K562 (cell line): ENCODE measurements around the gene AGPAT4. TPM values are rescaled to one million over a fixed set of nuclear protein-coding genes. Genes with fewer than 3 reads are reported as not detected.

Source experiments
- ATF4 ChIP-seq: fragments of 450-650 bp; formaldehyde crosslinking; IDR thresholded peaks from 2 replicates; pipeline ENCODE4 v1.4.0; 2022; ENCODE audit warnings: mild to moderate bottlenecking, moderate library complexity
- CHAMP1 ChIP-seq: fragments of 450-650 bp; IDR thresholded peaks from 2 replicates; pipeline ENCODE4 v1.6.1; 2016; ENCODE audit warnings: mild to moderate bottlenecking
- GABPB1 ChIP-seq: sonication (generic); formaldehyde crosslinking; IDR thresholded peaks from 2 replicates; pipeline ENCODE4 v1.8.0; 2022; ENCODE audit warnings: mild to moderate bottlenecking, missing genetic modification reagents
- GATA2 ChIP-seq: sonication (generic); formaldehyde crosslinking; IDR thresholded peaks from 2 replicates; pipeline ENCODE4 v1.4.0; 2020; ENCODE audit warnings: mild to moderate bottlenecking, missing genetic modification reagents
- HDAC6 ChIP-seq: IDR thresholded peaks from 2 replicates; pipeline ENCODE4 v1.6.1; 2012; ENCODE audit warnings: low read depth, mild to moderate bottlenecking, control low read depth, inconsistent platforms, low read length, moderate library complexity
- HMGN3 ChIP-seq: IDR thresholded peaks from 2 replicates; pipeline ENCODE4 v1.6.1; 2011; ENCODE audit warnings: borderline replicate concordance, low read depth, mild to moderate bottlenecking, mixed read lengths, low read length; ENCODE audit not compliant: insufficient read length; ENCODE audit errors: extremely low read depth
- MEF2A ChIP-seq: IDR thresholded peaks from 2 replicates; pipeline ENCODE4 v1.6.1; 2011; ENCODE audit warnings: low read depth, mild to moderate bottlenecking, low read length, moderate library complexity; ENCODE audit not compliant: control insufficient read depth
- MEIS2 ChIP-seq: fragments of 450-650 bp; IDR thresholded peaks from 2 replicates; pipeline ENCODE4 v1.6.1; 2014; ENCODE audit warnings: mild to moderate bottlenecking; ENCODE audit not compliant: partially characterized antibody
- PML ChIP-seq: IDR thresholded peaks from 2 replicates; pipeline ENCODE4 v1.6.1; 2012; ENCODE audit warnings: low read length, inconsistent platforms
- PRPF4 ChIP-seq: fragments of 200-400 bp; formaldehyde crosslinking; IDR thresholded peaks from one replicate; pipeline ENCODE4 v1.6.1; 2017; ENCODE audit warnings: low read length, low read depth, mild to moderate bottlenecking; ENCODE audit not compliant: insufficient read depth, poor library complexity, severe bottlenecking
- RBM34 ChIP-seq: fragments of 200-400 bp; formaldehyde crosslinking; IDR thresholded peaks from 2 replicates; pipeline ENCODE4 v1.6.1; 2018; ENCODE audit warnings: low read length, borderline replicate concordance; ENCODE audit not compliant: insufficient read depth
- SIN3B ChIP-seq: fragments of 450-650 bp; IDR thresholded peaks from 2 replicates; pipeline ENCODE4 v1.6.1; 2017; ENCODE audit warnings: low read depth, mild to moderate bottlenecking, moderate library complexity
- U2AF2 ChIP-seq: fragments of 200-400 bp; formaldehyde crosslinking; optimal IDR thresholded peaks from 2 replicates; pipeline ENCODE3; 2017; ENCODE audit warnings: low read depth, mild to moderate bottlenecking, low read length
- ZBTB7A ChIP-seq: IDR thresholded peaks from 2 replicates; pipeline ENCODE4 v1.6.1; 2011; ENCODE audit warnings: low read depth, mild to moderate bottlenecking, low read length, moderate library complexity, borderline replicate concordance; ENCODE audit not compliant: control insufficient read depth
- ZFP30 ChIP-seq: fragments of 250-450 bp; sonication (Bioruptor Pico); IDR thresholded peaks from 2 replicates; pipeline ENCODE4 v1.8.0; 2022; ENCODE audit warnings: moderate library complexity, mild to moderate bottlenecking, inconsistent platforms, borderline replicate concordance
- ZKSCAN1 ChIP-seq: fragments of 150-350 bp; IDR thresholded peaks from 2 replicates; pipeline ENCODE4 v1.6.1; 2016; ENCODE audit warnings: low read depth, low read length
- ZNF143 ChIP-seq: sonication (generic); formaldehyde crosslinking; IDR thresholded peaks from 2 replicates; pipeline ENCODE4 v1.9.0; 2022; ENCODE audit warnings: mild to moderate bottlenecking, missing genetic modification reagents
- ZNF23 ChIP-seq: fragments of 250-450 bp; sonication (Bioruptor Pico); IDR thresholded peaks from 2 replicates; pipeline ENCODE4 v1.4.0; 2020; ENCODE audit warnings: mild to moderate bottlenecking
- ZNF3 ChIP-seq: fragments of 250-450 bp; sonication (Bioruptor Pico); IDR thresholded peaks from 2 replicates; pipeline ENCODE4 v1.5.0; 2021; ENCODE audit warnings: mild to moderate bottlenecking, moderate library complexity
- ZNF695 ChIP-seq: fragments of 450-650 bp; formaldehyde crosslinking; IDR thresholded peaks from 2 replicates; pipeline ENCODE4 v1.4.0; 2020; ENCODE audit warnings: mild to moderate bottlenecking, moderate library complexity
- polyA plus RNA-seq, 8 experiments: library from polyadenylated mRNA; depleted of rRNA in 4 of 8; stranded (reverse) in 5 of 8; unstranded in 3 of 8; fragments of >200 nt; fragmentation: Nextera tagmentation in 2 of 8; fragmentation: Illumina TruSeq in 1 of 8; extraction: Ambion mirVana in 2 of 8; extraction: Trizol in 1 of 8; gene quantifications; 2 replicates each; pipeline versions ENCODE4 v1.2.1 to v1.2.3, GENCODE V29; 2011 to 2014; ENCODE audit warnings: inconsistent platforms in 1 of 8, missing spikeins in 1 of 8
- total RNA-seq, 7 experiments: library from RNA; depleted of rRNA in 6 of 7; stranded (reverse); fragments of >200 nt in 6 of 7; fragmentation: Illumina TruSeq in 2 of 7; extraction: Trizol in 2 of 7; gene quantifications; 2 replicates each; pipeline versions ENCODE4 v1.2.1 to v1.2.3, GENCODE V29; 2011 to 2021; ENCODE audit warnings: low replicate concordance in 1 of 7
- TF ChIP-seq, protein P1 (sequence below): fragments of 250-450 bp; sonication (Bioruptor Pico); IDR thresholded peaks from 2 replicates; pipeline ENCODE4 v1.8.0; 2022; ENCODE audit warnings: moderate library complexity, mild to moderate bottlenecking, inconsistent platforms
- TF ChIP-seq, protein P2 (sequence below): fragments of 450-650 bp; formaldehyde crosslinking; conservative IDR thresholded peaks from 2 replicates; pipeline ENCODE4 v1.4.0; 2022; ENCODE audit warnings: mild to moderate bottlenecking, missing genetic modification characterization
- TF ChIP-seq, protein P3 (sequence below): sonication (generic); formaldehyde crosslinking; IDR thresholded peaks from 2 replicates; pipeline ENCODE4 v1.9.0; 2022; ENCODE audit warnings: mild to moderate bottlenecking, missing genetic modification reagents

AGPAT4 gene
- total and polyA plus RNA-seq, 9 of the 15 experiments (the other 6 are each of a cell fraction or from before 2014, with no cell fraction given), result 2.2 to 15.0 (median 5.7) TPM

DNA sequence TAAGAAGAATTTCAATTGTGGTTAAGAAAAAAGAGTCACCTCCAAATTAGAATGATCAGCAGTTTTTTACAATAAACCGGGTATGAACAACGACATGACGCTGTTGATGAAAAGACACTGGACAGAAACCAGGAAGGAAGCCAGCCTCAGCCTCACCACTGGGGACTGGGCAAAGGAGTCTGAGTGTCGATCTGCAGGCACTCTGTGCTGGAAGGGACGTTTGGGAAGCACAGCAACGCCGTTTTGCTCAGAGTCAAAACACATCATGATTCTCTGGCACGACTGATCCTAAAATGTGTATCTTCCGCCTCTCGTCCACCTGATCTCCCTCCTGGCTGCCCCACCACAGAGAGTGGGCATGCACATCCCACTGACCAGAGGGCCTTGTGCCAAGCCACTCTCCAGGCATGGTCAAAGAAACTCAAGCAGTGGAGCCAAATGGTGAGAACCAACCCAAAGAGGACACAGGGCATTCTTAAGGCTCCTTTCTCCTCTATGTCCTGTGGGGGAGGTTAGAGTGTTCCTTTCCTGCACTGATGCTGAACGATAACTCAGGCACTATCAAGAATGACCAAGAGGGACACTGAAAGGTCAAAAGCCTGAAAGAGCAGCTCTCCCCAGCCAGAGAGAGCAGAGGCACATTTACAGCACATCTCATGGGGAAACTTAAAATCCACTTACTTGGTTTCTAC is 68.8 kb downstream of the AGPAT4 start (continued):
- TF ChIP-seq MEF2A (no peak), U2AF2 (no peak), HDAC6 (no peak), ZNF695 (CRISPR knock-in tag) (no peak), GABPB1 (CRISPR knock-in tag) (peak; percentile 42; the same call in 1 of the 2 replicates), ZNF23 (CRISPR knock-in tag) (no peak), CHAMP1 (no peak), ZBTB7A (0 out of 2 replicates have a peak, but pooled peaks have one; percentile 23), HMGN3 (no peak), MEIS2 (peak; percentile 62), ZFP30 (CRISPR knock-in tag) (no peak), PML (peak; percentile 57; the same call in 1 of the 2 replicates), RBM34 (no peak), ZKSCAN1 (0 out of 2 replicates have a peak, but pooled peaks have one; percentile 55), PRPF4 (no peak), SIN3B (peak; percentile 42; the same call in 1 of the 2 replicates), ATF4 (CRISPR knock-in tag) (0 out of 2 replicates have a peak, but pooled peaks have one; percentile 36), ZNF143 (CRISPR knock-in tag) (no peak), ZNF3 (CRISPR knock-in tag) (no peak), GATA2 (CRISPR knock-in tag) (peak; percentile 94)
- TF ChIP-seq, protein P1, sequence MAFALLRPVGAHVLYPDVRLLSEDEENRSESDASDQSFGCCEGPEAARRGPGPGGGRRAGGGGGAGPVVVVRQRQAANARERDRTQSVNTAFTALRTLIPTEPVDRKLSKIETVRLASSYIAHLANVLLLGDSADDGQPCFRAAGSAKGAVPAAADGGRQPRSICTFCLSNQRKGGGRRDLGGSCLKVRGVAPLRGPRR (CRISPR knock-in tag), result no peak
- TF ChIP-seq, protein P2, sequence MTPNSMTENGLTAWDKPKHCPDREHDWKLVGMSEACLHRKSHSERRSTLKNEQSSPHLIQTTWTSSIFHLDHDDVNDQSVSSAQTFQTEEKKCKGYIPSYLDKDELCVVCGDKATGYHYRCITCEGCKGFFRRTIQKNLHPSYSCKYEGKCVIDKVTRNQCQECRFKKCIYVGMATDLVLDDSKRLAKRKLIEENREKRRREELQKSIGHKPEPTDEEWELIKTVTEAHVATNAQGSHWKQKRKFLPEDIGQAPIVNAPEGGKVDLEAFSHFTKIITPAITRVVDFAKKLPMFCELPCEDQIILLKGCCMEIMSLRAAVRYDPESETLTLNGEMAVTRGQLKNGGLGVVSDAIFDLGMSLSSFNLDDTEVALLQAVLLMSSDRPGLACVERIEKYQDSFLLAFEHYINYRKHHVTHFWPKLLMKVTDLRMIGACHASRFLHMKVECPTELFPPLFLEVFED (CRISPR knock-in tag), result 0 out of 2 replicates have a peak, but pooled peaks have one; percentile 16
- TF ChIP-seq, protein P3, sequence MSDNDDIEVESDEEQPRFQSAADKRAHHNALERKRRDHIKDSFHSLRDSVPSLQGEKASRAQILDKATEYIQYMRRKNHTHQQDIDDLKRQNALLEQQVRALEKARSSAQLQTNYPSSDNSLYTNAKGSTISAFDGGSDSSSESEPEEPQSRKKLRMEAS (CRISPR knock-in tag), result peak; percentile 53; the same call in 1 of the 2 replicates
